ENCODE results near the gene DEGS1. TPM values are rescaled to one million over a fixed set of nuclear protein-coding genes. Genes with fewer than 3 reads are reported as not detected.

Gene DEGS1
- total RNA-seq, 1 donor from 2014 or later: 51.0 TPM

GRCh38 chr1:224234017-224234416 is 51.0 kb downstream of the DEGS1 start:
- Mint-ChIP-seq H3K4me3 (no peak overlapping the region), H3K27me3 (no peaks in the 10 kb centered on the region), H3K36me3 (peaks cover 24% of the 10 kb centered on the region), H3K27ac (no peak overlapping the region), H3K4me1 (ENCODE audit: unreplicated experiment) (no peaks in the 10 kb centered on the region), H3K9me3 (no peaks in the 10 kb centered on the region)
- DNase-seq (ENCODE audit: extremely low spot score, unreplicated experiment): no peak
- TF ChIP-seq CTCF (conservative IDR thresholded peaks at IDR 0.05): no peak

GRCh38 chr1:224235813-224236493 is 52.9 kb downstream of the DEGS1 start:
- TF ChIP-seq CTCF (conservative IDR thresholded peaks at IDR 0.05): no peak
- peaks cover 22% of the 10 kb centered on the region for H3K36me3 Mint-ChIP-seq
- no peak overlapping the region for H3K4me3 Mint-ChIP-seq
- no peak for DNase-seq (ENCODE audit: extremely low spot score, unreplicated experiment)
- H3K27me3 Mint-ChIP-seq: no peaks in the 10 kb centered on the region
- no peaks in the 10 kb centered on the region for H3K9me3 Mint-ChIP-seq
- no peaks in the 10 kb centered on the region for H3K4me1 Mint-ChIP-seq (ENCODE audit: unreplicated experiment)
- no peak overlapping the region for H3K27ac Mint-ChIP-seq

GRCh38 chr1:224237119-224237881 is 54.3 kb downstream of the DEGS1 start:
- Mint-ChIP-seq H3K4me3 (no peak overlapping the region), H3K27me3 (no peaks in the 10 kb centered on the region), H3K4me1 (ENCODE audit: unreplicated experiment) (no peaks in the 10 kb centered on the region), H3K36me3 (peaks cover 22% of the 10 kb centered on the region), H3K9me3 (no peaks in the 10 kb centered on the region), H3K27ac (no peak overlapping the region)
- no peak for TF ChIP-seq CTCF (conservative IDR thresholded peaks at IDR 0.05)
- no peak for DNase-seq (ENCODE audit: extremely low spot score, unreplicated experiment)

GRCh38 chr1:224238212-224238611 is 55.2 kb downstream of the DEGS1 start:
- no peak for TF ChIP-seq CTCF (conservative IDR thresholded peaks at IDR 0.05)
- Mint-ChIP-seq H3K36me3 (peaks cover 17% of the 10 kb centered on the region), H3K27ac (no peak overlapping the region), H3K4me1 (ENCODE audit: unreplicated experiment) (no peaks in the 10 kb centered on the region), H3K27me3 (no peaks in the 10 kb centered on the region), H3K4me3 (no peak overlapping the region), H3K9me3 (no peaks in the 10 kb centered on the region)
- DNase-seq (ENCODE audit: extremely low spot score, unreplicated experiment): no peak

- no peak overlapping the region for H3K27ac Mint-ChIP-seq
- no peaks in the 10 kb centered on the region for H3K27me3 Mint-ChIP-seq
- H3K4me3 Mint-ChIP-seq: no peak overlapping the region
- peaks cover 16% of the 10 kb centered on the region for H3K36me3 Mint-ChIP-seq
- no peaks in the 10 kb centered on the region for H3K4me1 Mint-ChIP-seq (ENCODE audit: unreplicated experiment)
- DNase-seq (ENCODE audit: extremely low spot score, unreplicated experiment): no peak
- H3K9me3 Mint-ChIP-seq: no peaks in the 10 kb centered on the region
- TF ChIP-seq CTCF (conservative IDR thresholded peaks at IDR 0.05): no peak
Measured at GRCh38 chr1:224238756-224239155, 55.7 kb downstream of the DEGS1 start.

Other genes with a start within 250 kb of the DEGS1 start
- gene FBXO28, start 69.1 kb upstream of the DEGS1 start, total RNA-seq (ENCODE audit: low replicate concordance): 26.1 and 27.9 TPM in 2 replicates
- 30.2 and 46.7 TPM in 2 replicates for gene NVL, start 146.9 kb downstream of the DEGS1 start, total RNA-seq (ENCODE audit: low replicate concordance)
- 53.8 and 59.3 TPM in 2 replicates for gene CNIH4, start 173.6 kb downstream of the DEGS1 start, total RNA-seq (ENCODE audit: low replicate concordance)

Data from type B pancreatic cell (in vitro differentiated cells).